HG03521 (cell line): ENCODE data around the gene IBA57.

Experiments
- ATAC-seq: cut with Tn5 transposase; IDR thresholded peaks from one replicate; pipeline ENCODE4 v1.9.1; 2021; ENCODE audit warnings: mild to moderate bottlenecking, moderate library complexity; ENCODE audit not compliant: unreplicated experiment

Gene IBA57

GRCh38 chr1:228144193-228144992 lies 21.2 kb upstream of the IBA57 start:
- no peak for ATAC-seq

DNA sequence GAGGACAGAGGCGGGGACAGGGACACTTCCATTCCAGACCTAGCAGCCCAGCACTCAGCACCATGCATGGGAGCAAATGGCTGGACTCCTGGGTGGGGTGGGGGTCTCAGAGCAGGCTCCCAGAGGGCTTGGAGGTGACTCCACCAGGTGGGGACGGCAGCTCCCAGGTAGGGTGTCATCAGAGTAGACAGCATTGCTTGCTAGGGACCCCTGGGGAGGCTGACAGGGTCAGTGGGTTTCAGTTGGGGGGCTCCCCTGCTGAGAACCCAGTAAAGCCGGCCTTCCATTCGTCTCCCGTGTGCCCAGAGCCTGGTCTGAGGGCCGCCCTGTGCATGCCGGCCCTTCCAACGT lies 20.6 kb upstream of the IBA57 start:
- ATAC-seq = no peak

DNA sequence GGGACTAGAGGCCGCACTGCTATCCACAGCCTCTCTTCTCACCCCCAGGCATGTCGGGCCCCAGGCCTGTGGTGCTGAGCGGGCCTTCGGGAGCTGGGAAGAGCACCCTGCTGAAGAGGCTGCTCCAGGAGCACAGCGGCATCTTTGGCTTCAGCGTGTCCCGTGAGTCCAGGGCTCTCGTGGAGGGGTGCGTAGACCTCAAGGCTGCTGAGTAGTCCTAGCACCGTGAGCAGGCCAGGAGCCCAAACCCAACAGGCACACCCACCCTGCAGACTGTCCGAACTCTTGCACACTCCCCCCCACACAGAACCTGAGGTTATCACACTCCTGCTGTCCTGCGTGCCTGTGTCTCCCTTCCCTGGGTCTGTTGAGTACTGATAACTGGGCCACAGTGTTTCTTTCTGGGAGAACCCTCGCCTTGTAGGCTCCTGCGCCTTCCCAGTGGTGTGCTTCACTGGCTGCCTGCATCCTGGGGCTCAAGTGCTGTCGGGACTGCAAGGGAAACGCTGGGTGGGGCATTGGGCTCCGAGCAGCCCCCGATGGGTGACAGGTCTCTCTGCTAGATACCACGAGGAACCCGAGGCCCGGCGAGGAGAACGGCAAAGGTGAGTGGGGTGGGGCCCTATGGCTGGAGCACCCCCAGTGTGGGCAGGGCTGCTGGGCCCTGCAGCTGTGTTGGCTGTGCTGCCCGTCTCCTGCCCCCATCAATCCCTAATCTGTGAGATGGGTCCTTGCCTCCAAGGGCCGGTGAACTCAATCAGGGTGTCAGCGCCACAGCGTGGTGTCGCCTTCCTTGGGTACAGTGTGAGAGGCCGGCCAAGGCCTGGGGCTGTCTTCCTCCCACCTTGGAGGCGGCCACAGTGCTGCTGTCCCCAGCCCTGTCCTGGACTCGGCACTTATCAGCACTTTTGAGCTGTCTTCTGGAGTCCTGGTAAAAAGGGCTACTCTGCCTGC lies 19.9 kb upstream of the IBA57 start:
- no peak for ATAC-seq

DNA sequence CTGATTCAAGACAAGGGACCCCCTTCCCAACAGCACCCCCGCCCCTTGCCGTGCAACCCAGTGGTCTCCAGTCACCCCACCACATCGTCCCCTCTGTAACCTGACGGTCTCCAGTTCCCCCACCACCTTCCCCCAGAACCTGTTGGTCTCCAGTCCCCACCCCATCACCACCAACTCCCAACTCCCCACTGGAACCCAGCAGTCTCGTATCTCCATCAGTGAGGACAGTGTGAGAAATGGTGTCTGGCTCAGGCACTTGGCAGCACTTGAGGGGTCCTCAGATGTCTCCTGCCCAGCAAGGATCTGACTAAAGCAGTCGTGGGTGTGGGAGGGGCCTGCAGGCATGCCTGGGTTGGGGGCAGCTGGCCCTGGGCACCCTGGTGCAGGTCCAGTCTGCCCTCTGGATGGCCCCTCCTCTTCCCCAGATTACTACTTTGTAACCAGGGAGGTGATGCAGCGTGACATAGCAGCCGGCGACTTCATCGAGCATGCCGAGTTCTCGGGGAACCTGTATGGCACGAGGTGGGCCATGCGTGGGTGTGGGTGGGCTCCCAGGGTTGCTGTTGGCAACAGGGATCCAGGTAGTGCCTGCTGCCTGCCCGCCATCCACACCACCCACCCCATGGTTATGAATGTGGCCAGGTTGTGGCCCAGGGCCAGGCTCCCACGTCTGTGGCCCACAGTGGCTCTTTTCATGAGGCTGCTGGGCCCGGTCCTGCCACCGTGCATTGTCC lies 19.0 kb upstream of the IBA57 start:
- no peak for ATAC-seq

DNA sequence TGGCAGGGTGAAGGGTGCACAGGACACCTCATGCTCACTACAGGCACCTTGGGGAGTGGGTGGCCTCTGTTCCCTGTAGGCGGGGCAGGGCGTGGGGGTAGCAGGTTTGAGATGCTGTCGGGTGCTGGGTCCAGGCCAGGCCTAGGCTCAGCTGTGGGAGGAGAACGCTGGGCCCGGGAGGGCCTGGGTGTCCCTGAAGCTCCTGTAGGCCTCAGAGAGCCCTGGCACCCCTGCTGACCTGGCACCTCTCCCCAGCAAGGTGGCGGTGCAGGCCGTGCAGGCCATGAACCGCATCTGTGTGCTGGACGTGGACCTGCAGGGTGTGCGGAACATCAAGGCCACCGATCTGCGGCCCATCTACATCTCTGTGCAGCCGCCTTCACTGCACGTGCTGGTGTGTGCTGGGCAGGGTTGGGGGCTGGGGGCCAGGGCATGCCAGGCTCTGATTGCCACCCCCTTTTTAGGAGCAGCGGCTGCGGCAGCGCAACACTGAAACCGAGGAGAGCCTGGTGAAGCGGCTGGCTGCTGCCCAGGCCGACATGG lies 18.4 kb upstream of the IBA57 start:
- no peak for ATAC-seq

- ATAC-seq = no peak
Observed at GRCh38 chr1:228147768-228148167, 17.8 kb upstream of the IBA57 start.

DNA sequence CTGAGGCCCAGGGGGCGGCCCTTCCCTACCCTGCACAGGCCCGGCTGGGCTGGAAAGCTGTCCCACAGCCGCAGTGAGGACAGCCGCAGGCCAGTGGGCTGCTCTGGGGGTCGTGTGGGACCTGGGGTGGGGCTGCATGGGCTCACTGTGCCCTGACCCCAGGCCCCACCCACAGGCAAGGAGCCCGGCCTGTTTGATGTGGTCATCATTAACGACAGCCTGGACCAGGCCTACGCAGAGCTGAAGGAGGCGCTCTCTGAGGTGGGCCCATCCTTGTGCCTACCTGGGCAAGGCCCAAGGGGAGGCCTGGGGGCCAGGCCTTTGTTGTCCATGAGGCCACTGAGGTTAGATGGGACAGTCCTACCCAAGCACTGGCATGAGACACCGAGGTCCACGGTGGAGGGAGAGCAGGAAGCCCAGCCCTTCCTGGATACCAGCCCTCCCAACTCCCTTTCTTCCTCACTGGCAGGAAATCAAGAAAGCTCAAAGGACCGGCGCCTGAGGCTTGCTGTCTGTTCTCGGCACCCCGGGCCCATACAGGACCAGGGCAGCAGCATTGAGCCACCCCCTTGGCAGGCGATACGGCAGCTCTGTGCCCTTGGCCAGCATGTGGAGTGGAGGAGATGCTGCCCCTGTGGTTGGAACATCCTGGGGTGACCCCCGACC lies 17.3 kb upstream of the IBA57 start:
- no peak for ATAC-seq

DNA sequence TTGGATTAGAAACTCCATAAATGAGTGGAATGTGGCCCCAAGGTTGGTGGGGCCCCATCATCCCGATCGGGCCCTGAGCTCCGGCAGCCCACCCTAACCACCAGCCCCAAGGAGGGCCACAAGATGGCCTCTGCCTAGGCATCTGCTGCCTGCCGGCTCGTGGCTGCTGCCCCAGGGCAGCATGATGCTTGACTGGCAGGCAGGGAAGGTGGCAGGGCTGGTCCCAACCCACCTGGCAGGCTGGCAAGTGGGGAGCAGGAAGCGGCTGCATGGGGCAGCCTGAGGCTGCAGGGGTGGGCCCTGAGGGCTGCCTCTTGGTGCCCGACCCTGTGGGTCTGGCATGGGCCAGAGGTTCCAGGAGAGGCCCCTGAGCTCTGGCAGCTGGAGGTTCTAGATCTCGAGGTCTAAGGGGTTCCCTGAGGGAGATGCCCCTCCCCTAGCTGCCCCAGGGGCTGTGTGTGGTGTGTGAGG lies 16.6 kb upstream of the IBA57 start:
- no peak for ATAC-seq

DNA sequence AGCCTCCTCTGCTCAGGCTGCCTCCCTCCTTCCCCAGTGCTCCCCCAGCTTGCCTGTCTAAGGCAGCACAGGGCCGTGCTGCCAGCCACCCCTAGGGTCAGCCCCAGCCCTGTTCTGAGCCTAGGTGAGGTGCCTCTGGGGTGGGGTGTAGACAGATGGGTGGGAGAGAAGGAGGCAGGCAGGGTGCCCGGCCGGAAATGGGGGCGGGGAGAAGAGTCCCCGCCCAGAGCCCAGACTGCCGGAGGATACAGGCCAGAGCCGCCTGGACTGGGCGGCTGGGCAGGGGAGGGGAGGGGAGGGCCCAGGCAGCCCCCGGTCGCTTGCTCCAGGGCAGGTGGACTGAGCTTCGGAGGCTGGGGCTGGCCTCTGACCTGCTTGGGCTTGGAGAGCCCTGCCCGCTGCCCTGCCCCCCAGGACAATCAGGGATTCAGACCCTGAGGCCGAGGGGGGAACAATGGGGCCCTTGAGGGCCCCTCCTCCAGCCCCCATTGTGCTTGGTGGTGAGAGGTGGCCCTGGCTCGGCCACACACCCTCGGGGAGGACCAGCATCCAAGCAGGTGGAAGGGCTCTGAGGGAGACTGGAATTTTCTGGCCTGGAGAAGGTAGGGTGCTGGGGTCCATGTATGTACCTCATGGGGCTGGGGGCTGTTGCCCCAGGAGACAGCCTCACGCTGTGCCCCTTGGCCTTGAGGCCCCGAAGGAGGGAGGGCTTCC lies 16.0 kb upstream of the IBA57 start, which contains the start of gene GJC2:
GJC2 (plus strand) TSS at position 525 of the 714 bp plus-strand sequence. CDS start 7,829 bp downstream, outside the sequence.
- ATAC-seq = no peak

- ATAC-seq = no peak
Observed at GRCh38 chr1:228150120-228150460, 15.5 kb upstream of the IBA57 start.

DNA sequence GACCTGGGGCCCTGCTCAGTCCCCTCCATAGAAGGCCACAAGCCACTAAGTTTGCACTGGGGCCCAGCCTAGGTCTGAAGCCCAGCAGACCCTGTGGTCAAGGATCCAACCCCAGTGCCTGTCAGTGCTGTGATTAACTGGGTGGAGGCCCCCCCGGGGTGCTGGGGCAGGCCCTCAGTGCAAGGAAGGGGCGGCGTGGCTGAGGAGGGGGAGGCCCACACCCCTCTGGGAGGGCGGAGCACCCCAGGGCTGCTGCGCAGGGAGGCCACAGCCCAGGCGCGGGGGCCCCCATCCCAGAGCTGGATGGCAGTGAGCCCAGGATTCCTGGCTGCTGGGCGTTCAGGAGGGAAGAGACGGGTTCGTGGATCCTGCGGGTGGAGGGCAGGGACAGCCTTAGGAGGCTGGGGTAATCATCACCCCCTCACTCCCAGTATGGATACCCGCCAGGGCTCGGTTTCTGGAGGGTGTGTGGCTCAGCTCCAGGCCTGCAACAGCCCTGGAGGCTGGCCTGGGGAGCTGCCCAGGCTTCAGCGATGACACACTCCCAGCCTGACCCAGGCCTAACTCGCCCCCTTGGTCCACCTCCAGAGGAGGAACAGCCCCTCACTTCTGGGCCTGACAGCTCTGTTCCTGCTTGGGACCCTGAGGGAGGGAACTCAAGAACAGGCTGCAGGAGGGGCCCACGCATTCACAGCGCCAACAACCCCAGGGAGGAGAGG lies 15.0 kb upstream of the IBA57 start:
- no peak for ATAC-seq

DNA sequence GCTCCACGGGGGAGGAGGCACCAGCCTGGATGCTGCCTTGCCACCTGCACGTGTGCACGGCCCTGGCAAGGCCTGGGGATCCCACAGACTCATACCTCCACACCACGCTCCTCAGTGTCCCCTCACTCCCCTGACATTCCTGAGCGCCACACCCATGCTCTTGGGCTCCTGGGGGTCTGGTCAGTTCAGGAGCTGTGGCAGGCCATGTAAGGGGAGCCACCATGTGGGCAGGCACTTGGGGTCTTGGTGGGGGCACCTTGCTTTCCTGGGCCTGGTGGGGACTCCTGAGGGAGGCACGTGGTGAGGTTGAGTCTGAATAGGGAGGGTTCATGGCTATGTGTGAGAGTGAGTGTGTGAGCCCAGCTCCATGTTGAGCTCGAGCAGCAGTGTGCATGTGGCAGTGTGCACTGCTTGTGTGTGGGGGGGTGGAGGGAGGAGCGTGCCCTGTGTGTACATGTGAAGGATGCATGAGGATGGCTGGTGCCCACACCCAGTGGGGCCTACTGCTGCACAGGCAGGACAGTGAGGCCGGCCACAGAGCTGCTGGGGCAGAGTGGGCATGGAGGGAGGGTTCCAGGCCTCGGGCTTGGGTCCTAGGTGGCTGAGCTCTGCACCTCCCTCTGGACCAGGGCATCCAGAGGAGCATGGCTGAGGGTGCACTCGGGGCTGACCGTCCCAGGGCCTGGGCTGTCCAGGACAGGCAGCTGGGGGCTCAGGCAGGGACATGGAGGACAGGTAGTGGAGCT lies 14.3 kb upstream of the IBA57 start:
- no peak for ATAC-seq

- ATAC-seq = no peak
Observed at GRCh38 chr1:228152097-228152917, 13.3 kb upstream of the IBA57 start.

DNA sequence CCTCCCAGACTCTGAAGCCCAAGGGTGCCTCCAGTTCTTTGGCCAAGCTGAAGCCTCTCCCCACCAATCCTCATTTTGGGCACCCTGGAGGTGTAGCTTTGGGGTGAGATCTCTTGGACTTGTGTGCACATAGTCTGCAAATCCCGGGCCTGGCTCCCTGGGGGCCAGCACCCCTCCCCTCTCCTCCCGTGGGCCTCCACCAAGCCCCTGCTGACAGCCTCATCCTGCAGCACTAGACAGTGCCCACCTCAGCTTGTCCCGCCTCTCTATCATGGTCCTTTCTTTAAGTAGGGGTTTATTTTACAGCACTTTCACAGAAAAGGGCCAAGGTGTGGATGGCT lies 12.7 kb upstream of the IBA57 start:
- ATAC-seq = no peak

DNA sequence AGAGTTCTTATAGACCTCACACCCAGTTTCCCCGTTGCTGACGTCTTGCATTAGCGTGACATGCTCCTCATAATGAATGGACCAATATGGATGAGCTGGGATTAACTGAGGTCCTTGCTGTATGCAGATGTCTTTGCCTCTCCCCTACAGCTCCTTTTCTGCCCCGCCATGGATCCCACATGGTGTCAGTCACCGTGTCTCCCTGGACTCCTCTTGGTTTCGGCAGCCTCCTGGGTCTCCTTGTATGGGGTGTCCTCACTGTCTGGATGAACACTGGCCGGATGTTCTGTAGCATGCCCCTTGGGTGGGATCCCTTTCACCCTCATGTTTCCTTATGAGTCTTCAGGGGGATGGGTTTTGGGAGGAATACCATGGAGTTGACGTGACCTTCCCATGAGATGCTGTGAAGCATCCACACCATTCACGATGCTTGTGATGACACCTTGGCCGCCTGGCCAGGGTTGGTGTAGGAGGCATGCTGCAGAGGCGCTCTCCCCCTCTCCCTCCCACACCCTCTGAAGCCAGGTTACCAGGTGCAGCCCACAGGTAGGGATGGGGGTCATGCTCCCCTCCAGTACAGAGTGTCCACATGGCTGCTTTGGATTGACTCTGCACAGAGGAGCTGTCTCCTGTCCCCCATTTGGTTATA lies 11.5 kb upstream of the IBA57 start:
- ATAC-seq = no peak

GRCh38 chr1:228154670-228155571 lies 10.7 kb upstream of the IBA57 start:
- no peak for ATAC-seq
